GM18508 (cell line): ENCODE measurements around the gene ARID2.

Experiments used
- ATAC-seq: cut with Tn5 transposase; IDR thresholded peaks from one replicate; pipeline ENCODE4 v1.9.1; 2021; ENCODE audit warnings: moderate number of reproducible peaks; ENCODE audit not compliant: insufficient read depth, unreplicated experiment

Gene ARID2

DNA sequence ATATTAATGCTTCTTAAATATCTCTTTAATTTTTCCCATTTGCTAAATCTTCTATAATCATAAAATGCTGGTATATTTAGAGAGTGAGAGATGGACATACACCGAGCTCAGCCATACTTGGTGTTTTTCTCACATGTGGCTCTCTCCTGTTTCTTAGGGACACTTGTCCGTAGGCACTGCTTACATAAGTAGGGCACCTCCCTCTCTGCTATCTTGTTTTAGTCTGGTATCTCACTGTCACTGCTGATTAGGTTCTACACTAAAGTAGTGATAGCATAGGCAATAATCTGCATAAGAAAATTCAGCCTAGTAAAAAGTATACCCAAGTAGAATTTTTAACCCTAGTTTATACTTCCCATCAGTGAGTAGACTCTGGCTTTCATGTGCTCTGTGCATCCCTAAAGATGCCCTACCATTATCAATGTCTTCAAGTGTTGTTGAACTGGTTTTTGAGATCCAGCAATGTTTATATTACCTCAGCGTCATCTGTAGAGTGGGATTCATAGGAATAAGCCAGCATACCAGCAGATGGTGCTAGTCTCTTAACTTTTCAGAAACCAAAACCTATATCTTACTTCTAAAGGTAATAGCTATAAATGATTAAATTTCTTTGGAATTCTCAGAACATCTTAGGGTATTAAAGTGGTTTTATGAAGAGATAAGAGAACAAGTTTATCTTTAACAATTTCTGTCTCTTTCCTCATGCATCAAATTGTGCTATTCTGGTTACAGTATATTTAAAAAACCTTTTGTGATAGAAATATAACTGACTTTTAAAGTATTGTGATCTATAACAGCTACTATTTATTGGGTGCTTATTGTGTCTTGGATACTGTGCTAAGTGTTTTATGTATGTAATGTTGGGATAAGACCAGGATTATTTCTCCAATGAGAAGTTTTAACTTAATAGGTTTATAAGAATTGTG lies 32.9 kb downstream of the ARID2 start:
- no peak for ATAC-seq

DNA sequence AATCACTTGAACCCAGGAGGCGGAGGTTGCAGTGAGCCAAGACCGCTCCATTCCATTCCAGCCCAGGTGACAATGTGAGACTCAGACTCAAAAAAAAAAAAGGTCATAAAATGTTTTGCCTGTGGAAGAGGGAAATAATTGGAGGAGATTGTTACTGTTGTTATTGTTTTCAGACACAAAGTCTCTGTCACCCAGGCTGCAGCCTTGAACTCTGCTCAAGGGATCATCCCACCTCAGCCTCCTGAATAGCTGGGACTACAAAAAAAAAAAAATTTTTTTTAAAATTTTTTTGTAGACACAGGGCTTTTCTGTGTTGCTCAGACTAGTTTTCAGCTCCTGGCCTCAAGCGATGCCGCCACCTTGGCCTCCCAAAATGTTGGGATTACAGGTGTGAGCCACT lies 33.9 kb downstream of the ARID2 start:
- ATAC-seq: no peak

DNA sequence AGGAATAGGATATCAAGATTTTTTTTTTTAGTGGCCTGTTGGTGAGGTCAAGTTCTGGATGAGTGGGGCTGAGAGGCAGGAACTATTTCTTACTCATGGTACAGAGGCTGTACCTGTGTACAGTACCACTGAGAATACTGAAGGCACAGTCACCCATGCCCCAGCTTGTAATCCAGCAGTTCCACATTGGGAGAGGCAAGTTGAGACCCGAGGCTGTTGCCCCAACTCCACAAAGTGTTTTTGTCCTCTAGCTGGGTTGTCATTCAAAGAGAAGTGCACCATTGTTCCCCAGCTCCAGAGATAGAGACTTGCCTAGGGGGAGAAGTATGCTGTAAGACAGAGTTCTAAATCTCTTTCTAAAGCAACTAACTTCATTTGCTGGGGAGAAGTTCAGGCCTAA lies 38.7 kb downstream of the ARID2 start:
- ATAC-seq: no peak

DNA sequence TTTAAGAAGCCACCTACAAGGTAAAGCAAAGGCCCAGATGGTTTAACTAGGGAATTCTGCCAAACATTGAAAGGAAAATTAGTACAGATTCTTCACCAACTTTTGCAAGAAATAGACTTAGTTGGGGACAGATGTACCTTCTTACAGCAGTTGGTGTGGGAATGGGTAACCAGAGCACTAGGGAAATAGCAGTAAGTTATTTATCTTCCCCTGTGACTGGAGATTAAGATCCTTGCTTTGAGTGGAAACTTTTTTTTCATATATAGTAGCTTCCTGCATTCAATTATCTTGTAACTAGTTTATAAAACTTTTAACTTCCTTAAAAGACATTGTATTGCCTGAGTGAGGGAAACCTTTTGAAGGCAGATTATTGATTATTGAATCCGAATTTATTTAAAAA lies 44.2 kb downstream of the ARID2 start:
- no peak for ATAC-seq

DNA sequence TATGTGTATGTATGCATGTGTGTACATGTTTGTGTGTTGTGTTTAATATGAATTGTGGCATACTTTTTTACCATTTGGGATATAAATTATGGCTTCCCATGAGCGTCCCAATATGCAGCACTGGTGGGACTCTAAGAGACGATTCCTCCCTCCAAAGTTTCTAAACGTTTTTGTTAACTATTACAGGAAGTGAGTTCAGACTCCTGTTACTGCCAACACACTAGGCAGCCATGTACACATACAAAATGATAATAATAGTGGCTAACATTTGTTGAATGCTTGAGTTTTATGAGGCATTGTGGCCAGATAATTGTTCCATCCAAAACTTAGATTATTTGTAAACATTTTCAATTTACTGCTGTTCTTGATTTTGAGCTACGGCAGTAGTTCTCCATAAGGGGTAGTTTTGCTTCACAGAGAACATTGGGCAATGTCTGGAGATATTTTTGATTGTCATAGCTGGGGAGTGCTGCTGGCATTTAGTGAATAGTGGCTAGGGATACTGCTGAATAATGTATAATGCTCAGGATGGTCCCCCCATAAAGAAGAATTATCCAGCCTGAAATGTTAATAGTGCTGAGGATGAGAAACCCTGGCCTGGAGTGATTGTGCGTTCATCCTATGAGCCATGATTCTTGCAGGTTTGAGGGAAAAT lies 45.1 kb downstream of the ARID2 start:
- ATAC-seq: no peak

DNA sequence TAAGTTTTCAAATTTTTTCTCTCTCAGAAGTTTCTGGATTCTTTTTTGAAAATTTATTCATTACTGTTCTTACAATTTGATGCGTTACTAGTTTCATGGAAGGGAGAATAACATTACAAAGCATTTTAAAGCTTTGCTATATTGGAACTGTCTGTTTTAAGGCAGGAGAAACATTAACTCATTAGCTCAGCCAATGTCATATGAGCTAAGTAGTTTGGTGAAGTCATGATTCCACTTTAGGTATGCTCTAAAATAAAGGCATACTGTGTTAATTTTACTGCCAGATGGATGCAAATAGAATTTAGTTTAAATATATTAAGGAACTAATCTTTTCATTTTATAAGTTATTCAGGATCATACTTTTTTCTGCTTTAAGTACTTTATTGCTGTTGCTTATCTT lies 46.0 kb downstream of the ARID2 start:
- ATAC-seq: no peak

DNA sequence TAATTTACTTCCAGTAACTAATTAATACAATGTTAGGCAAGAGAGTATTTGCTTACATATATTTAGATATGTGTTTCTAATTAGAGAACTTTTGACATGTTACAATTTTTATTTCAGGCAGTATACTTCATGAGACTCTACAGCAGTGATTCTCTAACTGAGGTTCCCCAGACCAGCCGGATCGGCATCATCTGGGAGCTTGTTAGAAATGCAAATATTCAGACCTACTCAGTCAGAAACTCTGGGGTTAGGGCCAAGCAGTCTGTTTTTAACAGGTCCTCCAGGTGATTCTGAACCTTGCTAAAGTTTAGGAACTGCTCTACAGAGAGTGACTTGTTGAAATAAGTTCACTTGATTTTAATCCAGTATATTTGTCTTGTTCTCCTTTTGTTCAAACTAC lies 46.5 kb downstream of the ARID2 start:
- ATAC-seq: no peak

DNA sequence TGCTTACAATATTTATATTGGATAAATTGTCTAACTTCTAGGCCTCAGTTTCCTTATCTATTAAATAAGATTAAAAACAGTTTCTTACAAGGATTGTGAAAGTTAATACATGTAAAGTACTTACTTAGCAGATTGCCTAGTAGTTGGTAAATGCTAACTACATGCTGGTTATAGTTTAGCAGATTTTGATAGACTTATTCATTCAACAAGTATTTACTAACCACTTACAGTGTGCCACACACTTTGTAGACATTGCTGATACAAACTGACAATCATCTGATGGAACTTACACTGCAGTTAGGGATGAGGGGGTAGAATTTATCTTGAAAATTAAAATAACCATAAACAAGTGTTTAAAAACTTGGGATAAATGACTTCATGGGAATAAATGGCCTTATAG lies 50.4 kb downstream of the ARID2 start:
- ATAC-seq: no peak

DNA sequence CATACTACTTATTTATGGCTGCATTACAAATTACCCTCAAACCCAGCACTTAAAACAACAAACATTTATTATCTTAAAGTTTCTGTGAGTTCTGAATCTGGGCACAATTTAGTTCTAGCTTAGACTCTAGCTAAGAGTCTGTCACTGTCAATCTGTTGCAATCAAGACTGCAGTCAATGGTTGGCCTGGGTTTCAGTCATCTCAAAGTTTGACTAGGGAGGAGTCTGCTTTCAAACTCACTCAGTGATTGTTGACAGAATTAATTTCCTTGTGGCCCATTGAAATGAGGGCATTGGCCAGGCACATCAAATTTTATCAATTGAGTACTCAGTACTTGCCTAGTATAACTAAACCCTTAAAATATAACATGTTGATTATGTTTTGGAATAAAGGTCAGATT lies 51.6 kb downstream of the ARID2 start:
- no peak for ATAC-seq

DNA sequence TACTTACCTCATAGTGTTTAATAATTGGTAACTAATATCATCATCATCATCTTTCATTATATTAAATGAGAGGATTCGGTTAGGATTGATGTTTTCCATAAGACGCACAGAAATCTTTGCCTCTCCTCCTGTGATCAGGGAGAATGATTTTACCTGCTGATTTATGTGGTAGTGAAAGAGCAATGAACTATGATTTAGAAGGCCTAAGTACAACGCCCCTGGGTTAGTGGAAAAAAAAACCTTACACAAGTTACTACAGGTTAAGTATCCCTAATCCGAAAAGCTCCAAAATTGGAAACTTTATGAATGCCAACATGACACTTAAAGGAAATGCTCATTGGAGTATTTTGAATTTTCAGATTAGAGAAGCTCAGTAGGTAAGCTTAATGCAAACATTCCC lies 55.8 kb downstream of the ARID2 start:
- ATAC-seq: no peak

DNA sequence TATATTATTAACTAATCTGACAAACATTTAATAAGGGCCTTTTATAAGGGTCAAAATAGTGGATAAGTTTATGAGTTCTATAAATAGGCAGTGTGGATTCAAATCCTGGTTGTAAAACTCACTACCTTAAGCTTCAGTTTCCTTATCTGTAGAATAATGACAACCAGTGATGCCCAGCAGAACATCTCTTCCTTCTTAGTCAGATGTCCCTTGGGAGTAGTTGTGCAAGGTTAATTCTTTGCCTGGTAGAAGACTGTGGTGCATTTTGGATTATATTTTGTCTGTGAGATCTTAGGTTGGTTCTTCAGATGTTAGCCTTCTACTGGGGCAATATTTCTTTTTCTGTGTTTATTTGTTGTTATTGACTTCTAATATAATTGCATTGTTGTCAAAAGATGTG lies 59.5 kb downstream of the ARID2 start:
- ATAC-seq: no peak

DNA sequence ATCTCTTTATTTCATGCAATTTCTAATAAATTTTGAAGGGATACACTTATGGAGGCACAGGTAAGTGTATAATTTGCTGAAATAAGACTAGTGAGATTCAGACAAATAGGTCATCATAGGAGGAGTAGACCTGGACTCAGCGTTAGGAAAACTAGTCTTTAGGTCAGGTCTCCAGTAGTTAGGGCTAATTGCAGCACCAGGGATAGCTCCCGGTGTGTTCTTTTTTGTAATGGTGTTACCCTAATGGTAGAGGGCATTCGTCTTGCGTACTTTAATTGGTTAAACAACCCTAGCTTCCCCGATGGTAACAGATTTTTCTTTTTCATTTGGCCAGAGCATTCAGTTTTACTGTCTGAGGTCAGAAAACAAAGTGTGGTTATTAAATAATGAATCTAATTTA lies 64.9 kb downstream of the ARID2 start:
- no peak for ATAC-seq

DNA sequence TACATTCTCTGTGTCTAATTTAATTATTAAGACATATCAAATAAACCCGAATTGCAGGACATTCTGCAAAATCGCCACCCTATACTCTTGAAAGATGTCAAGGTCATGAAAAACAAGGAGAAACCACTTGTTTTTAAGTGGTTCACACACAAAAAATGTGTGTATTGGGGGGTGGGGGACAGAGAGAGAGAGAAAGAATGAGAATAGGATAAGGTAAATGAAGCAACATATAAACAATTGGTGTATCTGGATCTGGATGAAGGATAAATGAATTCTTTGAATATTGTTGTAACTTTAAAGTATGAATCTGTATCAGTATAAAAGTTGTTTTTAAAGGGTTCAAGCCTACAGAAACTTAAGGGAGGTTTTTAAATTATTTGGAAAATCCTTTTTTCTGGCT lies 72.1 kb downstream of the ARID2 start:
- ATAC-seq: no peak

DNA sequence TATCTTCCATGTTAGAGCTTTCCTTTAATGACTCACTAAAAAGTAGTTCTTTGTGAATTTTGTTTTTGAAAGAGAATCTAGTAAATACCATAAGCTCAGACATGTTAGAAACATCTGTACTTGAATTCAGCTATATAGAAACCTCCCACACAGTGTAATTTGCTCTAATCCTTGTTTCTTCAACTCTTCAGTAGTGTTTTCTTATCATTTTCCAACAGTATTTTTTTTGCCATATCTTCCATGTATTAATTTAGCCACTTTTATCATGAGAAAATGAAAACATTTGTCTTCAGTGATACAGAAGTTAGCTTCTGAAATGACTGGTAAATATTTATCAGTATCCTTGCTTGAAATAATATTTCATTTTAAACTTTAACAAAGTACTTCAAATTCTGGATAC lies 73.6 kb downstream of the ARID2 start:
- no peak for ATAC-seq

DNA sequence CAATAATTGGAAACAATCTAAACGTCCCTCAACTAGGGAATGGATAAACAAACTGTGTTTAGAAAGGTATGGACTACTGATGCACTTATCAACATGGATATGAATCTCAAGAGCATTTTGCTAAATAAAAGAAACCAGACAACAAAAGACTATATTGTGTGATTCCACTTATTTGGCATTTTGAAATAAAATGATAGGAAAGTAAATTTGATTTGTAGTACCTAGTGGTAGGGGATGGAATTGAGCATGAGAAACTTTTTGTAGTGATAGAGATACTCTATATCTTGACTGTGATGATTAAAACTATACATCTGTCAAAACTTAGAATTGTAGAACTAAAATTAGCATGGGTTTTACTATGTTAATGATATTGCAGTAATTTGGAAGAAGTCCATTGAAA lies 87.1 kb downstream of the ARID2 start:
- no peak for ATAC-seq

DNA sequence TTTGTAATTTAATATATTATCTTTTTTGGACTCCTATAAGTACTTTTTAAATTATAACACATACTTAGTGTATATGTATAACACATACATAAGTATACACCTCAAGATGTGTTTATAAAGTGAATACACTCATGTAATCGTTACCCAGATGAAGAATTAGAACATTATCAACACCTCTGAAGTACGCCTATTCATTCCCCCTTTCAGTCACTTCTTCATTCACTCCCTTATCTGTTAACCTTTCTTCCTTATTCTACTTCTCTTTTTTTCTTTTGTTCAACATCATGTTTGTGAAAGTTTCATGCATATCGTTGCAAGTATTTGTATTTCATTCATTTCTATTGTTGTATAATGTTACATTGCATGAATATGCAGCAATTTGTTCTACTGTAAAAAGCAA lies 98.5 kb downstream of the ARID2 start:
- ATAC-seq: peak; percentile 15

DNA sequence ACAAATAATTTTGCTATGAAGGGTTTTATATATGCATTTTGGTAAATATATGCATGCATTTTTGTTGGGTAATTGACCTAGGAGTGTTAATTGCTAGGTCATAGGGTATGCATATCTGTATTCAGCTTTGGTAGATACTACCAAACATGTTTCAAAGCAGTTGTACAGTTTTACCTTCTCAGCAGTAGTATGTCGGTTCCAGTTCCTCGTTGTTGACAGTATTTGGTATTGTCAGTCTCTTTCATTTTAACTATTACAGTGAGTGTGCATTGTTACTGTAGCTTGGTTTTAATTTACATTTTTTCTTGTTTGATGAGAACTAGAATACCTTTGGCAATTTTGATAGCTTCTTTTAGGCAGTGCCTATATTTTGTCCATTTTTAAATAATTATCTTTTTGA lies 98.9 kb downstream of the ARID2 start:
- peak; percentile 78 for ATAC-seq

DNA sequence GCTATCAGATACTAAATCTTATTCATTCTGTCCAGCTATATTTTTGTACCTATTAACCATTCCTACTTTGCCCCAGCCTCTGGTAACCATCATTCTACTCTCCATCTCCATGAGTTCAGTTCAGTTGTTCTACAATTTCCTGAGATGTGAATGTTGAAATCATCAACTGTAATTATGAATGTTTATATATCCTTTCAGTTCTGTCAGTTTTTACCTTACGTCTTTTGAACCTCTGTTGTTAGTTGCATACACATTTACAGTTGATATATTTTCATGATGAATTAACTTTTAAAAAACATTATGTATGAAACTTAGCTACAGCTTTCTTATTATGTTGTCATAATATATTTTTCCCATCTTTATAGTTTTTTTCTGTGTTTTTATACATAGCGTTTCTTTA lies 102.1 kb downstream of the ARID2 start:
- no peak for ATAC-seq

DNA sequence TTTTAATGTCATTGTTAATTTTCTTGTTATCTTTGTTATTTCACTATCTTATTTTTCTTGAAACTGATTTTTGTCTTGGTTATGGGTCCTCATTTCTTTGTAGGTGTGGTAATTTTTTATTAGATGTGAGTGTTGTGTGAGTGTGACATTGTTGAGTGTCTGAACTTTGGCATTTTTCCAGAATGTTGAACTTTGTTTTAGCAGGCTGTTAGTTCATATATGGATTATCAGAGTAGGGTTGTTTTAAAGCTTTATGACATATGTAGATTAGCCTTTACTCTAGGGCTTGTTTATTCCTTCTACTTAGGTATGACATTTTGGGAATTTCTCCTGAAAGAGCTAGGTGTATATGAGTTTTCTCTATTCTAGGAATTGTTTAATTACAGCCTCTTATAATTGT lies 103.9 kb downstream of the ARID2 start:
- no peak for ATAC-seq

DNA sequence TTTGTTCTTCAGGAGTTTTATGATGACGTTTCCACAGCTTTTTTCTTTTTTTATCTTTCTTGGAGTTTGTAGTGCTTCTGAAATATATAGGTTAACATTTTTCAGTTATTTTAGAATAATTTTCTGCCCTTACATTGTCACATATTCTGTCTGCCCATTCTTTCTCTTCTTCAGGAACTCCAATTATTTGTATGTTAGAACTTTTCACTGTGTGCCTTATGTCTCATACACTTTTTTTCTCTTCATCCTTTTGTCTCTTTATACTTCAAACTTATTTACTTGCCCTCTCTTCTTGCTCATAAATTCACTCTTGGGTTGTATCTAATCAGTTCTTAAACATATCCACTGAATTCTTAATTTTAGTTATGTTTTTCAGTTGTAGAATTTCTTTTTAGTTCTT lies 105.3 kb downstream of the ARID2 start:
- no peak for ATAC-seq

DNA sequence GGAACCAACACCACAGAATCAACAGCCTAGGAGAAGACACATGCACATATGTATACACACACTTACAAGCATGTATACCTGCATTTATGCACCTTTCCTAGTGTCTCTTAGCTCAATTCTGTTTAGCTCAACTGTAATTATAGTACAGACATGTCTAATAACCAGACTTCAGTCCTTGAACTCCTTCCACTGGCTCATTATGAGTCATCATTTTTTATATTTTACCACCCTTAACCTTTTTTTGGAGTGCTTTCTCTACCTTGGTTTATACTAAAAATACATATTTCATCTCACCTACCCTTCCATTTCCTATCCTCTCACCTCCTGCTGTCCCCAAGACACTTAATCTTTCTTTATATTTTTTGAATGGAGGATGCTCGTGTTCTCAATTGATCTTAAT lies 110.4 kb downstream of the ARID2 start:
- ATAC-seq: no peak

DNA sequence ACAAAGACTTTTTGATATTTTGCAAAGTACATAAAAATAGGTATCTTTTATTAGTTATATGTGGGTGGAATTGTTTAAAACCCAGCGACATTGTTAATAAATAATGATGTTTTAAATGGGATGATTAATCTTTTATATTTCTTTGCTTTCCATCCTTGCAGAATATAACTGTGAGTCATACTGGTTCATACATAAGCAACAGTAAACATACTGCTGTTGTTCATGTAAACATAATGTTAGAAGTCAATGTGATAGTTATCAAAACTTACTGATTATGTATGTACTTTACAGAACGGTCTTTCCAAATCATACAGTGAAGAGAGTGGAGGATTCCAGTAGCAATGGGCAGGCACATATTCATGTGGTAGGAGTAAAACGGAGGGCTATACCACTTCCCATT lies 119.8 kb downstream of the ARID2 start:
- ATAC-seq: no peak
